GM12891 (cell line): Measurements from ENCODE around the gene HYAL2.

Experiments
- PAX5 ChIP-seq: IDR thresholded peaks from 2 replicates; pipeline ENCODE4 v1.6.1; 2011; ENCODE audit warnings: low read length, moderate library complexity, mild to moderate bottlenecking; ENCODE audit not compliant: insufficient read depth, severe bottlenecking
- POLR2A ChIP-seq: IDR thresholded peaks from 2 replicates; pipeline ENCODE4 v1.6.1; 2011; ENCODE audit warnings: low read depth, low read length, control low read depth
- POLR2AphosphoS5 ChIP-seq: IDR thresholded peaks from 2 replicates; pipeline ENCODE4 v1.6.1; 2011; ENCODE audit warnings: low read depth, low read length, control low read depth
- POU2F2 ChIP-seq: IDR thresholded peaks from 2 replicates; pipeline ENCODE4 v1.6.1; 2011; ENCODE audit warnings: low read depth, mild to moderate bottlenecking, control low read depth, low read length, moderate library complexity
- SPI1 ChIP-seq: IDR thresholded peaks from 2 replicates; pipeline ENCODE4 v1.6.1; 2011; ENCODE audit warnings: low read depth, low read length, control low read depth

GRCh38 chr3:50341996-50342650 lies 19.6 kb upstream of the HYAL2 start:
- TF ChIP-seq POLR2AphosphoS5 (no peak), POLR2A (no peak), POU2F2 (no peak), SPI1 (no peak), PAX5 (no peak)
